GM11168 (cell line): ENCODE data around the gene MAPK13.
"Not testable (repeated sequence)": the region's sequence is repeated elsewhere in the genome, so short reads cannot be mapped to it uniquely, and the experiment has no call there.

ENCODE experiments used
- in situ Hi-C: fragments of 300-500 bp; cut with MboI; formaldehyde crosslinking; loops from one replicate; pipeline ENCODE4 v1.12.0; 2022; ENCODE audit warnings: low sequenced_read_pairs; ENCODE audit not compliant: unreplicated experiment

The MAPK13 gene

DNA sequence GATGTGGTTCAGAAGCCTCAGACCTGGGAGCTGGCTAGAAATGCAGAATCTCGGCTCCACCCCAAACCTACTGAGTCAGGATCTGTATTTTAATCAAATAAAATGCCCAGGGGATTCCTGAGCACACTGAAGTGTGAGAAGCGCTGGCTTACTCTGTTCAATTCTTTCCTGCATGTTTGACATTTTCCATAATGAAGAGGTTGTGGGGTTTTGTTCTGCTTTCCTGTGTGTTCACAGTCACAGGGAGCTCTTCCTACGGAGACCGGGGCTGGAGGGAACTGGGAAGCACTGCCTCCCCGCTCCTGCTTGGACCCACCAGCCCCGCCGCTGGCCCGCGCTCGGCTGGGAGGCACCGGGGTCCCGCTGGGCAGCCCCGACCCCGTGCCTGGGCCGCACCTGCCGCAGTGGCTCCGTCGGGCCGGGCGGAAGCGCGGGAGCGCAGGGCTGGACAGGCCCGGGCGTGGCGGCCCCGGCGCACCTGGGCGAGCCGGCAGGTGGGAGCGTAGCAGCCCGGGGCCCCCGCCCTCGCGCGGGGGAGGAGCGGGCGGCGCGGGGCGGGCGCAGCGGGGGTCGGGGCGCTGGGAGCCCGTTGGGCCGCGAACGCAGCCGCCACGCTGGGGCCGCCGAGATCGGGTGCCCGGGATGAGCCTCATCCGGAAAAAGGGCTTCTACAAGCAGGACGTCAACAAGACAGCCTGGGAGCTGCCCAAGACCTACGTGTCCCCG is at the start of gene MAPK13:
TSS of gene MAPK13 (plus strand) at position 573 of the 726 bp plus-strand sequence. CDS start at position 643, 70 bp downstream.
- in situ Hi-C loops: loop anchor here (5.0 kb wide), 1 partner anchor 57 kb away; no protein-coding TSS in a partner anchor

DNA sequence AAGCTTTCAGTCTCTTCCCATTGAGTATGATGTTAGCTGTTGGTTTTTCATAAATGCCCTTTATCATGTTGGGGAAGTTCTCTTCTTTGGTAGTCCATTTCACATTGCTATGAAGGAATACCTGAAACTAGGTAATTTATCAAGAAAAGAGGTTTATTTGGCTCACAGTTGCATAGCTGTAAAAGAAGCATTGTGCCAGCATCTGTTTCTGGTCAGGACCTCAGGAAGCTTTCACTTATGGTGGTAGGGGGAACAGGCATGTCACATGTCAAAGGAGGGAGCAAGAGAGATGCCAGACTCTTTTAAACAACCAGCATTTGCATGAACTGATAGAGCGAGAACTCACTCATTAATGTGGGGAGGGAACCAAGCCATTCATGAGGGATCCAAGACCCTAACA is 48.0 kb upstream of the MAPK13 start:
- in situ Hi-C loops: no loop called here

DNA sequence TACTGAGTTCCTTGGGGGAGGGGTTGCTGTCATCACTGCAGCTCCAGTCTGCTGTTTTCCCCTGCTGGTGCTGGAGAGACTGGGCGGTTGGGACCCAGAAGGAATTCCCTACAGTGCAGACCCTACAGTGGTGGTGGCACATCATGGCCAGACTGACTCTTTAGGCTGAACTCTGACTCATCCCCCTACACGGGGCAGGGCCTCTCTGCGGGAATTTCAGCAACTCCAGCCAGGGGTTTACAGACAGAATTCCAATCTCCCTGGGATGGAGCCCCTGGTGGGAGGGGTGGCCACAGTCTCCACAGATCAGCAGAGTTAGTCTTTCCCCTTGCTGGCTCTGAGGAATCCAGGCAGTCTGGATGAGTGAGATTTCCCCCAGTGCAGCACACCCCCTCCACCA is 46.9 kb upstream of the MAPK13 start:
- in situ Hi-C loops: no loop called here

DNA sequence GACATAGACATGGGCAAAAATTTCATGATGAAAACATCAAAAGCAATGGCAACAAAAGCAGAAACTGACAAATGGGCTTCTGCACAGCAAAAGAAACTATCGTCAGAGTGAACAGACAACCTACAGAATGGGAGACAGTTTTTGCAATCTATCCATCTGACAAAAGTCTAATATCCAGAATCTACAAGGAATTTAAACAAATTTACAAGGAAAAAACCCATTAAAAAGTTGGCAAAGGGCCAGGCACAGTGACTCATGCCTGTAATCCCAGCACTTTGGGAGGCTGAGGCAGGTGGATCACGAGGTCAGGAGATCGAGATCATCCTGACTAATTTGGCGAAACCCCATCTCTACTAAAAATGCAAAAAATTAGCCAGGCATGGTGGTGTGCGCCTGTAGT is 42.1 kb upstream of the MAPK13 start:
- in situ Hi-C loops: not testable (repeated sequence)

DNA sequence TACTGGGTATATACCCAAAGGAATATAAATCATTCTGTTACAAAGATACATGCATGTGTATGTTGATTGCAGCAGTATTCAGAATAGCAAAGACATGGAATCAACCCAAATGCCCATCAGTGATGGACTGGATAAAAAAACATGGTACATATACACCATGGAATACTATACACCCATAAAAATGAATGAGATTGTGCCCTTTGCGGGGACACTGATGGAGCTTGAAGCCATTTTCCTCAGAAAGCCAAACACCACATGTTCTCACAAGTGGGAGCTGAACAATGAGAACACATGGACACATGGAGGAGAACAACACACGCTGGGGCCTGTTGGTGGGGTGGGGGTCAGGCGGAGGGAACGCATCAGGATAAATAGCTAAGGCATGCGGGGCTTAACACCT is 41.3 kb upstream of the MAPK13 start:
- in situ Hi-C loops: no loop called here

DNA sequence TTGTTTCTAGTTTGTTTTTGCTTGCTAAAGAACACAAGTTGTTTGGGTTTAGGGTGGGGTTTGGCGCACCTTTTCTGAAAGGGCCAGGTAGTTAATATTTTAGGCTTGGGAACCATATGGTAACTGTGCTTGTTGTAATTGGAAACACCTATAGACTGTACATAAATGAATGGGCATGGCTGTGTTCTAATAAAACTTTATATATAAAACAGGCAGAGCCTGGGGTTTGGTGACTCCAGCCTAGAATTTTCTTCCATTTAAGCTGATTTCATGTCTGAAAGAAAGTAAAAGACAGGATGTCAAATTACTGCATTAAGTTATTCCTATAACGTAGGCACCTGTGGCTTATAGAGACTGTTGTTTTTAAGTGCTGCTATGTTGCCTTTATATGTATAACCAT is 36.1 kb upstream of the MAPK13 start:
- in situ Hi-C loops: no loop called here

DNA sequence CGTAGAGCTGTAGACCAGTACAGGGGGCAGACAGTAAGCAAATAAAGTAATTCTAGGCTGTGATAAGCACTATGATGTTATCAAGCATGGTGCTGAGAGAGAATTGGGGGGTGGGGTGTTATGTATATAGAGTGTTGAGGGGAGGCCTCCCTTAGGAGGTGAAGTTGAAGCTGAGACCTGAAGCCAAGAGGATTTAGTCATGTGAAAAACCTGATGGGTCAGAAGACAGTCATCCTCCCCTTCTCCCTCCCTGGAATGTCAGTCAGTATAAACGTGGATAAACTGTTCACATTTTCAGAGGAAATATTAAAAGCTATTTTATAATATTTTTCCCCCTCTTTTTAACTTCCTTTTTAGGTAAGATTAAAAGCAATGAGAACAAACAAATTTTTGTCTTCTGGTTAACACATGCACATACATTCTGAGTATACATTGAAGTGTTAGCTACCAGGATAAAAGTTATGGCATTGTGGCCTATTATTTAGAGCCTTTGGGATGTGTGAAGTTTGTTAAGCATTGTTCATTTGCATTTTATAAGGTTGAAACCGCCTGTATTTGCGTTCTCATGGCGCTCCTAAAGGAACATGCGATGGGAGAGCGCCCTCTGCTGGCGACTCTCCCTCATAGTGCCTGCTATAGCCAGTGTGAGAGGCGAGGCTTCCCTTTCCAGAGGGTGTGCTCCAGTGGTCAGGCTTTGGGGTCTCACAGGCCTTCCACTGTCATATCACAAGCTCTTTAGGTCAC is 35.4 kb upstream of the MAPK13 start:
- in situ Hi-C loops: loop anchor here (5.0 kb wide), 1 partner anchor 68 kb away; the partner anchor contains the start of gene MAPK14

DNA sequence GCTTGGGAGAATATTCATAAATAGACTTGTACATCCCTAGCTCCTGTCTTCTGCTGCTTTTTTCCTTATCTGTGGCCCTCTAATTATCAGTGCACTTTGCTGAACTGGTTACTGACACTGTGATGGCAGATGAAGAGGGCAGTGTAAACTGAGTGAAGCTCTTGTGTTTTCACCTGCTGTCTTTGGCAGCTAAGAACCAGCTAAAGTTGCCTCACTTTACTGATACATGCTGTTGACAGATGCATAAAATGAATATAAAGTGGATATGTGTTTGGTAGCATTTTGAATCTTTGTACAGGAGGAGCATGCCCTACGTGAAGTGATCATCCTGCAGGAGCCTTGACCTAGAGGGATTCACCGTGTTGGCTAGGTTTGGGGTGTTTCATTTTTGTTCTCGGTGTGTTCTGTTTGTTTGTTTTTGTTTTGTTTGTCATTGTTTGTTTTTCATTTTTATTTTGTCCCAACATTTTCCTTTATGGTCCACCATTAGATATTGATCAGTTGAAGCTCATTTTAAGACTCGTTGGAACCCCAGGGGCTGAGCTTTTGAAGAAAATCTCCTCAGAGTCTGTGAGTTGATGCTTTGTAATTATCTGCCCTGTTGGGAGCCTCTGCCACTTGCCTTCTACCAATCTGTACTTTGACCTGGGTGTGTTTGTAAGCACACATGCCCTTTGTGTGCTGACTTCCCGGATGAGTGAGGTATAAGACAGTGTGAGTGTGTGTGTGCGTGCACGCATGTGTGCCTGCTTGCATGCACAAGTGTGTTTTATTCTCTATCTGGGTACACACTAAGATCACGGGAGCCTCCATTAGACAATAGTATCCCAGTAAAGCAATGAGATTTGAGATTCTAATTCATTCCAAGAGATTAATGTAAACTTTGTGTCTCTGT is 34.6 kb upstream of the MAPK13 start:
- in situ Hi-C loops: loop anchor here (5.0 kb wide), 1 partner anchor 68 kb away; the partner anchor contains the start of gene MAPK14

DNA sequence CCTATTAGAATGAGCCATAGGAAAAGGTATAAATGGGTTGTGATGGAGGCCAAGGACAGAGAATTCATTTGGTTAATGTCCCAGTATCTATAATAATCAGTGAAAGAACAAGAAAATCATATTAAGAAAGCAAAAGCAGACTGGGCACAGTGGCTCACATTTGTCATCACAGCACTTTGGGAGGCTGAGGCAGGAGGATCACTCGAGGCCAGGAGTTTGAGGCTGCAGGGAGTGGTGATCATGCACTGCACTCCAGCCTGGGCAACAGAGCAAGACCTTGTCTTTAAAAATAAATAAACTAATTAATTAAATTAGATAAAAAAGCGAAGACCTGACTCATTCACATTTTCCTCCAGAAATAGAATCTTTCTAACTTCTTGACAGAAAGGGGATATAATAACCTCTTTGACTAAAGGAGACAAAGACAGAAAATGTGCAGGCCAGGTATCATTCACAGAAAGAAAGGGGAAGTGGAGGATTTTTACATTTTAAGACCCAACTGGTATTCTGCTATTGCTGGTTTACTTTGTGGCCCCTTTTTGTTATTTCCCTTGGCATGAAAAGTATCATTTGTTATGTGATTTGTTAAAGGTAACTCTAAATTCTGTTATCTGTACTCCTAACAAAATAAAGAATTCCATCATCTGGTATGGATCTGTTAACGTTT is 31.9 kb upstream of the MAPK13 start:
- in situ Hi-C loops: loop anchor here (5.0 kb wide), 1 partner anchor 71 kb away; the partner anchor contains the start of gene MAPK14

DNA sequence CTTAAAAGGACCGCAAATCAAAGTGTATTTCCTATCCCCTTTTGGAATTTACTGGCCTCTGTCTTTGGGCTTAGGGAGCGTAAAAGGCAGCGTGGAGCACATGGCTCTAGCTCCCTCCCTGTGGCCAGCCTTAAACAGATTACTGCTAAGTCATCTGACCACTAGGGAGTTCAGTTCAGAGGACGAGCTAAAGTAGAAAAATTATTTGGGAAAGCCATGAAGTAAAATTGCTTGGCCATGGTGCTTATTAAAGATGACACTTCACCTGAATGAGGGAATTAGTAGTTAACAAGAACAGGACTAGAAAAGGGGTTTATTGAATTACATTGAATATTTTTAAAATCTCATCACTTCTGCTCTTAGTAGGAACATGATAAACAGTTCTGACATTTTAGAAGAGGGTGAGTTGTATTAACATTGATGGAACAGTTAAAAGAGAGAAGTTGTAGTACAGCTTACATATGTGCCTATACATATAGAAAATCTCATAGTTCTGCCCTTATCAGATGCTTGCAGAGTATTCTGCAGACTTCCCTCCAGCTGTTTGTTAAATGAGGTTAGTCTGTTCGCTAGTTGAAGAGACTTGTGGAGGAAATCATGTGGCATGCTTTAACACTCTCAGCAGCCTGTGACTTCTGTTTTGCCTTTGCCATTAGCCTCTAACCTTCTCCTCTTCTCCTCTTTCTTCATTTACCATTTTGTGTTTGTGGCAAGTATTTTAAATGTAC is 31.2 kb upstream of the MAPK13 start:
- in situ Hi-C loops: loop anchor here (5.0 kb wide), 1 partner anchor 72 kb away; the partner anchor contains the start of gene MAPK14

DNA sequence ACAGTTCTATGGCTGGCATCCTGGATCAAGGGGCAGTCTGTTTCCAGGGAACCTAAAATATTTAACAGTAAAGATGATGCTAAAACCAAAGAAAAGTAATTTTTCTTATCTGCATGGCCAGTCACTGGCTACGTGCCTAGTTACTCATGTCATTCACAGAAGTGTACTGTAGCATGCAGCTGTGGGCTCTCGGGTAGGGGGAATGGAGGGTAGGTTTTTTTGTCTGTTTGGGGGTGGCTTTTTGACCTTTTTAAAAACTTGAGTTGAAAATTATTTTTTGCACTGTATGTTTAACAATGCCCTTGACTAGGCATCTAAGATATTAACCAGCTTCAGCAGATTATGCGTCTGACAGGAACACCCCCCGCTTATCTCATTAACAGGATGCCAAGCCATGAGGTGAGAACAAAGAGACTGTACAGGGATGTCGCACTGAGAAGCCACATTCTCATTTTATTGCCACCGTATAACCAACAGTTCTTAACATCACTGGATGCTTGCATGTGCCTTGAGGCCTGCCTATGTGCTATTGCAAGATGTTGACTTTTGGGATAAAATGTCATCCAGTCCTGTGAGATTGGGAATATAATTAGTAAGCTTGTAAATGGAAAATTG is 30.3 kb upstream of the MAPK13 start:
- in situ Hi-C loops: loop anchor here (5.0 kb wide), 1 partner anchor 73 kb away; the partner anchor contains the start of gene MAPK14

DNA sequence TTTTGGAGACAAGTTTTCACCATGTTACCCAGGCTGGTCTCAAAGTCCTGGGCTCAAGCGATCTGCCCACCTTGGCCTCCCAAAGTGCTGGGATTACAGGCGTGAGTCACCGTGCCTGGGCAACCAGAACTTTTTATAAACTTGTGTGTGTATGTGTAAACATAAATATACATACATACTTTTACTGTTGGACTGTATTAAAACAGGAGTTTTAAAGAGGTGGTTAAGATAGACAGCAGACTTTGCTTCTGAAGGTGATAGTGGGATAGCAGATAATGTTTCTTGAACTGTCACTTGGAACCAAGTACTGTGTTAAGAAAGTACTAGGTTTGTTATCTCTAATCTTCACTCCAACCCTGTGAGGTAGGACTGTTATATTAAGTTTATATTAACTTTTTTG is 28.6 kb upstream of the MAPK13 start:
- in situ Hi-C loops: no loop called here

DNA sequence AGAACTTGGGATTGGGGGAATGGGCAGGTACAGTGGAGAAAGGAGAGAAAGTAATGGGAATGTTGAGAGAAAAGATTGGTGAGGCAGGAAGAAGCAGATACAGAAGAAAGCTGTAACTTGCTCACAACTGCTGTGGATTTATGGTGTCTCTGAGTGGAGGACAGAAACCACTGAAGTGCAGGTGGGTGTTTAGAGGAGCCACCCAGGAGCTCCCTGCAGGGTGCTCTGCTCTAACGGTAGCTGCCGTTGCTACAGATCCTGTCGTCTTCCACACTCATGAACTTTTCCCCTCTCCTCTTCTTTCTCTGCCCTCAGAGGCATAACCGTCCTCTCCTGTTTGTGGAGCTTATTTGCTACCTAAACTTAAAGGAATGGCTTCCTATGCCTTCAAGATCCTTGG is 27.5 kb upstream of the MAPK13 start:
- in situ Hi-C loops: no loop called here

DNA sequence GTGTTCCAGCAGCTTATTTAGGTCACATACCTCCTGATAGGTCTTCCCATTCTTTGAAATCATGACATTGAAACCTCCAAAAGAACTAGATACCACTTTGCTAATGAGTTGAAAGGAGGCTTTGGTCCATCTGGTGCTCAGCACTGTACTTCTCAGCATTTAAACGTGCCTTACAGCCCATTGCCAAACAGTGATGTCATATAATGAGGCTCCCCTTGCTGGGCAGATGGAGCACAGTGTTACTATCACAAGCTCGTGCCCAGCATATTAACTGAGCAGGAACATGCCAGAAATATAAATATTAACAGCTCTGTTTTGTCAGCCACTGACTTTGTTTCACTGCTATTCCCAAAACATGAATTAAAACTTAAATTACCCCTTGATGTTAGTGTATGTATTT is 25.5 kb upstream of the MAPK13 start:
- in situ Hi-C loops: no loop called here

DNA sequence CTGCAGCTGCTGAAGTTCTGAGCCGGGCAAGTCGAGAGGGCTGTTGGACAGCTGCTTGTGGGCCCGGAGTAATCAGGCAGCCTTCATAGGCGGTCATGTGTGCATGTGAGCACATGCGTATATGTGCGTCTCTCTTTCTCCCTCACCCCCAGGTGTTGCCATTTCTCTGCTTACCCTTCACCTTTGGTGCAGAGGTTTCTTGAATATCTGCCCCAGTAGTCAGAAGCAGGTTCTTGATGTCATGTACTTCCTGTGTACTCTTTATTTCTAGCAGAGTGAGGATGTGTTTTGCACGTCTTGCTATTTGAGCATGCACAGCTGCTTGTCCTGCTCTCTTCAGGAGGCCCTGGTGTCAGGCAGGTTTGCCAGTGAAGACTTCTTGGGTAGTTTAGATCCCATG is 21.2 kb upstream of the MAPK13 start:
- in situ Hi-C loops: no loop called here

DNA sequence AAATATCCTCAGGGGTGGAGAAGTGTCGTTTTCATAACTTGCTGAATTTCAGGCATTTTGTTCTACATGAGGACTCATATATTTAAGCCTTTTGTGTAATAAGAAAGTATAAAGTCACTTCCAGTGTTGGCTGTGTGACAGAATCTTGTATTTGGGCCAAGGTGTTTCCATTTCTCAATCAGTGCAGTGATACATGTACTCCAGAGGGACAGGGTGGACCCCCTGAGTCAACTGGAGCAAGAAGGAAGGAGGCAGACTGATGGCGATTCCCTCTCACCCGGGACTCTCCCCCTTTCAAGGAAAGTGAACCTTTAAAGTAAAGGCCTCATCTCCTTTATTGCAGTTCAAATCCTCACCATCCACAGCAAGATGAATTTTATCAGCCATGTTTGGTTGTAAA is 20.3 kb upstream of the MAPK13 start:
- in situ Hi-C loops: no loop called here

DNA sequence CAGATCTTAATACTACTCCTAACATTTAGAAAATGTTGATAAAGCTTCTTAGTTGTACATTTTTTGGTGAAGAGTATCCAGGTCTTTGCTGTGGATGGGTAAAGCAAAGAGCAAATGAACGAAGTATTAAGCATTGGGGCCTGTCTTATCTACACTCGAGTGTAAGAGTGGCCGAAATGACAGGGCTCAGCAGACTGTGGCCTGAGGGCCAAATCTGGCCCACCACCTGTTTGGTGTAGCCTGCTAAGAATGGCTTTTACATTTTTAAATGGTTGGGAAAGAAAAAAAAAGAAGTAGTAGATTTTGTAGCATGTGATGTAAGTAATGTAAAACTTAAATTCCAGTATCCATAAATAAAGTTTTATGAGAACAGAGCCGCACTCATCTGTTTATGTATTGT is 19.4 kb upstream of the MAPK13 start:
- in situ Hi-C loops: no loop called here

DNA sequence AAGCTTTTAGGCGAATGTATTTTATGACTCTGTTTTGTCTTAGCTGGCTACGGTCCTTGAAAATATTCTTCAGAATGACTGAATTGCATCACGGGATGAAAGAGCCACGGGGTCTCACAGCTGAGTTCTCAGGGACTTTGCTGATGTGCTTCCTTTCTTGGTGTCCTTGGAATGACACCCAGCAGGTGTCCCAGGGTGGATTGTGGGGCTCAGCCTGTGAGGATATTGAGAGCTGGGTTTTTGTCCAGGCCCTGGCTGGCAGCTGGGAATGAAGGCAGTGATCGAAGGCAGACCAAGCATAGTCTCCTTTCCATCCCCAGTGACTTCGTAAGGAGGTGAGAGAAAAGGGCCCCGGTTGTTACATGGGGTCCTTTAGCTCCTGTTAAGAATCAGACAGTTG is 18.8 kb upstream of the MAPK13 start:
- in situ Hi-C loops: no loop called here

DNA sequence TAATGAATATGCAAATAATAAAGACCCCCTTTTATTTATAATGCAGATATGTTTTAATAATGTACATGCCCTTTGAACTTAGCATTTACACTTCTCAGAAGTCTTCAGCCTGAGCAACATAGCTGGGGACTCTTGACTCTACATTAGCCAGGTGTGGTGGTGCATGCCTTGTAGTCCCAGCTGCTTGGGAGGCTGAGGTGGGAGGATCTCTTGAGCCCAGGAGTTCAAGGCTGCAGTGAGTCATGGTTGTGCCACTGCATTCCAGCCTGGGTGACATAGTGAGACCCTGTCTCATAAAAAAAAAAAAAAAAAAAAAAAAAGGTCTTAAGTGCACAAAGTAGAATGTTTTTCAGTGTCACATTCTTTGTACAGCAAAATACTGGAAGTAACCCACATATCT is 17.3 kb upstream of the MAPK13 start:
- in situ Hi-C loops: no loop called here
